Breast epithelium (tissue), 4 donors: ENCODE data around the gene USO1. TPM values are rescaled to one million over a fixed set of nuclear protein-coding genes. Genes with fewer than 3 reads are reported as not detected.

Source experiments
- DNase-seq, 2 donors: peaks; one replicate each; pipeline ENCODE4 v3.0.0-alpha.2; 2019; ENCODE audit warnings: low spot score in 2 of 2
- H3K27ac ChIP-seq, 2 donors: fragments of 200-600 bp; sonication (generic) in 1 of 2; one replicate each; pipeline ENCODE4 v1.5.1; 2016 to 2019; ENCODE audit warnings: mild to moderate bottlenecking in 1 of 2
- H3K27me3 ChIP-seq, 2 donors: fragments of 200-600 bp; sonication (generic) in 1 of 2; one replicate each; pipeline versions ENCODE4 v1.5.1 to v1.6.0; 2017 to 2019; ENCODE audit warnings: control low read depth in 1 of 2, mild to moderate bottlenecking in 1 of 2
- H3K36me3 ChIP-seq: fragments of 200-600 bp; one replicate; pipeline ENCODE4 v1.5.1; 2019
- H3K4me1 ChIP-seq, 2 donors: fragments of 200-600 bp; sonication (generic); one replicate each; pipeline ENCODE4 v1.5.1; 2016 to 2019; ENCODE audit warnings: control low read depth in 1 of 2
- H3K4me3 ChIP-seq, 3 donors: fragments of 200-600 bp; sonication (generic); 1 replicate in 2 of 3; 2 replicates in 1 of 3; pipeline ENCODE4 v1.5.1; 2016 to 2019; ENCODE audit warnings: mild to moderate bottlenecking in 3 of 3, moderate library complexity in 2 of 3
- H3K9me3 ChIP-seq, 2 donors: fragments of 200-600 bp; sonication (generic) in 1 of 2; one replicate each; pipeline ENCODE4 v1.5.1; 2016 to 2019; ENCODE audit warnings: control low read depth in 1 of 2
- CTCF ChIP-seq, 3 donors: fragments of 450-650 bp; IDR thresholded peaks; one replicate each; pipeline ENCODE4 v1.5.1; 2016 to 2017; ENCODE audit warnings: antibody characterized with exemption in 3 of 3, mild to moderate bottlenecking in 3 of 3, moderate library complexity in 3 of 3
- POLR2A ChIP-seq: fragments of 450-650 bp; IDR thresholded peaks from one replicate; pipeline ENCODE4 v1.6.1; 2016; ENCODE audit warnings: antibody characterized with exemption, mild to moderate bottlenecking, moderate library complexity
- POLR2AphosphoS5 ChIP-seq, 3 donors: sonication (generic); formaldehyde crosslinking; IDR thresholded peaks; one replicate each; pipeline ENCODE4 v1.6.1; 2017; ENCODE audit warnings: antibody characterized with exemption in 3 of 3
- intact Hi-C: fragments of 100-400 bp; cut with DNase I; formaldehyde crosslinking; loops from one replicate; pipeline ENCODE4 v1.15.1; 2023; ENCODE audit warnings: low total_unique reads
- total RNA-seq, 3 donors: library from RNA; depleted of rRNA; stranded (reverse); fragments of >200 nt; gene quantifications; one replicate each; pipeline ENCODE4 v1.1.0, GENCODE V29; 2016

USO1 gene
- 10 to 100 TPM; 74.1 to 76.7 (median 74.1) TPM for total RNA-seq

DNA sequence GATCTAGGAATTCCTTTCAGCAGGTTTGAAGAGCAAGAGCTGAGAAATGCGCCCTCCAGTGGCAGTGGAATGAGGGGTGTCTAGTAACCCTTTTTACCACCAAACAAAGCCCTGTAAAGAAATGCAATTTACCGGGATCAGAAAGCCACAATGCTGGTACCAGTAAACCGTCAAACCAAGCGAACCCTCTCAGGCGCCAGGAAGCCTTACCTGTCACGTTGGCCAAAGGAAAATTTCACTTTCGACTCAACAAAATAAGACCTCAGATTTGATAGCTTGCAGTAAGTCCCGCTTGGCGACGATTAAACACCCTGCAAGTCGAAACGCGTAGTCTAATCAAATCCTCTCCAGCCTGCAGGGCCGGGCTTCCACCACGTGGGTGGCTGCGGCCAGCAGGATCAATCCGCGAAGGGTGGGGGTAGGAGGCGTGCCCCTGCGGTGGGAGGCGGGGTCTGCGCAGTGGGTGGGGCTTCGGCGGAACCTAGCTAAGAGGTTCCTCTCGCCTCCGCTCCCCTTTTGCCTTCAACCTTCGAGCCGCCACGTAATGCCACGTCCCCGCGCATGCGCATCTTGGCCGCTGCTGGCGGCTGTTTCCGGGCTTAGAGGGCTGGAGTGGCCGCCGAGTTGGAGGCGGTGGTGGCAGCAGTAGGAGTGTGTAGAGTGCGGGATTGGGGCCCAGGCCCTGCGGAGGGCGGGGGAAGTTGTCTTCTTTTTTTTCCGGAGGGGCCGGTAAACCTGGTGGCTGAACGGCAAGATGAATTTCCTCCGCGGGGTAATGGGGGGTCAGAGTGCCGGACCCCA lies at the start of gene USO1:
USO1 (plus strand) TSS at position 512 of the 801 bp plus-strand sequence; CDS start at position 755, 243 bp downstream.
- Histone ChIP-seq H3K4me3 (peak within 1 kb of the TSS; percentile 83 to 89 (median 85)), H3K9me3 (no peaks in the 10 kb centered on the region), H3K27me3 (no peaks in the 10 kb centered on the region), H3K36me3 (no peaks in the 10 kb centered on the region), H3K4me1 (peaks cover 0 to 8% of the 10 kb centered on the region in 2 donors), H3K27ac (peak within 1 kb of the TSS; percentile 95 to 99)
- TF ChIP-seq POLR2A (peak; percentile 91), CTCF (IDR thresholded peaks at IDR 0.05) (peak; percentile 46 to 78 (median 76)), POLR2AphosphoS5 (IDR thresholded peaks at IDR 0.05) (peak; percentile 85 to 98 (median 92))
- peak; percentile 98 to 99 for DNase-seq
- intact Hi-C loops, result no loop called here

DNA sequence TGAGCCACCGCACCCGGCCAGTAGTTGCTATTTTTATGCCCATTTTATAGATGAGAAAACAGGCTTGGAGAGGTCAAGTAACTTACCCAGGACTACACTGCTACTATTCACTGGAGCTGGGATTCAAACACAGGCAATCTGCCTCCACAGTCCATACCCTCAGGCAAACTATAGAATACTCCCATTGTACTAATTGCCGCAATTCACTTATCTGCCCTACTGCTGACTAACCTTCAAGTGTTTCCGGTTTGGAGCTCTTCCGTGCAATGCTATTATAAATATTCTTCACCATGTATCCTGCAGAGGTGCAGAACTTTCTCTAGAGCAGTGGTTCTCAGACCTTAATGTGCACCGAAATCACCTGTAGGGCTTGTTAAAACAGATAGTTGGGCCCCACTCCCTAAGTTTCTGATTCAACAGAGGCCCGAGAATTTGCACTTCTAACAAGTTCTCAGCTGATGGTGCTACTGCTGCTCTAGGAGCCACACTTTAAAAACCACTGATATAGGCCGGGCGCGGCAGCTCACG lies 49.3 kb upstream of the USO1 start:
- Histone ChIP-seq H3K27me3 (no peaks in the 10 kb centered on the region), H3K36me3 (no peaks in the 10 kb centered on the region), H3K4me3 (no peak overlapping the region), H3K4me1 (peaks cover 0 to 16% of the 10 kb centered on the region in 2 donors), H3K9me3 (no peaks in the 10 kb centered on the region), H3K27ac (no peak overlapping the region)
- intact Hi-C loops, result no loop called here
- no peak for DNase-seq
- TF ChIP-seq CTCF (IDR thresholded peaks at IDR 0.05) (no peak), POLR2A (no peak), POLR2AphosphoS5 (IDR thresholded peaks at IDR 0.05) (no peak)

- Histone ChIP-seq H3K36me3 (no peaks in the 10 kb centered on the region), H3K27me3 (no peaks in the 10 kb centered on the region), H3K9me3 (no peaks in the 10 kb centered on the region), H3K4me1 (peaks cover 0 to 7% of the 10 kb centered on the region in 2 donors), H3K27ac (no peak overlapping the region), H3K4me3 (no peak overlapping the region)
- DNase-seq, result no peak
- TF ChIP-seq CTCF (IDR thresholded peaks at IDR 0.05), result no peak
- no peak for TF ChIP-seq POLR2A
- TF ChIP-seq POLR2AphosphoS5 (IDR thresholded peaks at IDR 0.05), result no peak
- intact Hi-C loops, result no loop called here
These were observed 45.9 kb upstream of the USO1 start for GRCh38 chr4:75678473-75678872.

- intact Hi-C loops, result no loop called here
- H3K27ac ChIP-seq, result no peak overlapping the region
- peaks cover 0 to 4% of the 10 kb centered on the region in 2 donors for H3K4me1 ChIP-seq
- DNase-seq, result no peak
- H3K27me3 ChIP-seq, result no peaks in the 10 kb centered on the region
- H3K9me3 ChIP-seq, result no peaks in the 10 kb centered on the region
- H3K36me3 ChIP-seq, result no peaks in the 10 kb centered on the region
- no peak overlapping the region for H3K4me3 ChIP-seq
- no peak for TF ChIP-seq CTCF (IDR thresholded peaks at IDR 0.05)
- no peak for TF ChIP-seq POLR2A
- no peak for TF ChIP-seq POLR2AphosphoS5 (IDR thresholded peaks at IDR 0.05)
These were observed 45.4 kb upstream of the USO1 start for GRCh38 chr4:75678965-75679364.

- TF ChIP-seq POLR2AphosphoS5 (IDR thresholded peaks at IDR 0.05) (no peak), CTCF (IDR thresholded peaks at IDR 0.05) (no peak), POLR2A (no peak)
- no peaks in the 10 kb centered on the region for H3K27me3 ChIP-seq
- H3K4me1 ChIP-seq, result no peaks in the 10 kb centered on the region
- no peak for DNase-seq
- no peaks in the 10 kb centered on the region for H3K9me3 ChIP-seq
- intact Hi-C loops, result no loop called here
- H3K36me3 ChIP-seq, result no peaks in the 10 kb centered on the region
- H3K4me3 ChIP-seq, result no peak overlapping the region
- no peak overlapping the region for H3K27ac ChIP-seq
These were observed 44.4 kb upstream of the USO1 start for GRCh38 chr4:75679876-75680575.
